HUES64 (cell line): ENCODE results near the gene ZNF414.
"Not testable (repeated sequence)": the region's sequence is repeated elsewhere in the genome, so short reads cannot be mapped to it uniquely, and the experiment has no call there.

ENCODE experiments used
- H3K27ac ChIP-seq: 2 replicates; pipeline ENCODE4 v1.7.0; 2013; ENCODE audit warnings: low read depth, low read length, inconsistent platforms
- H3K27me3 ChIP-seq: 2 replicates; pipeline ENCODE4 v1.6.1; 2013; ENCODE audit warnings: mild to moderate bottlenecking, low read length; ENCODE audit not compliant: insufficient read depth
- H3K36me3 ChIP-seq: 2 replicates; pipeline ENCODE4 v1.6.1; 2013; ENCODE audit warnings: mild to moderate bottlenecking, low read length; ENCODE audit not compliant: insufficient read depth
- H3K4me1 ChIP-seq: 2 replicates; pipeline ENCODE4 v1.6.1; 2013; ENCODE audit warnings: mild to moderate bottlenecking, low read length, moderate library complexity; ENCODE audit not compliant: insufficient read depth
- H3K4me3 ChIP-seq: 2 replicates; pipeline ENCODE4 v1.5.1; 2013; ENCODE audit warnings: mild to moderate bottlenecking, low read length, moderate library complexity
- H3K9ac ChIP-seq: 2 replicates; pipeline ENCODE4 v1.6.1; 2013; ENCODE audit warnings: mild to moderate bottlenecking, low read depth, low read length
- H3K9me3 ChIP-seq: 2 replicates; pipeline ENCODE4 v1.6.1; 2013; ENCODE audit warnings: low read depth, low read length; ENCODE audit not compliant: insufficient read depth
- WGBS: fragments of 150-250, 120-280 bp; methylation state at CpG from one replicate; pipeline ENCODE4 v1.1.7; 2013; ENCODE audit warnings: missing lambda C conversion rate; 5-methylcytosine and 5-hydroxymethylcytosine counted together

ZNF414 gene

GRCh38 chr19:8515317-8515716, 1.4 kb upstream of the ZNF414 start:
- peaks cover 4% of the 10 kb centered on the region; the same call in 1 of the 2 replicates for H3K36me3 ChIP-seq
- H3K4me1 ChIP-seq: no peaks in the 10 kb centered on the region
- no peak overlapping the region for H3K9ac ChIP-seq
- H3K27me3 ChIP-seq: no peaks in the 10 kb centered on the region
- no peak overlapping the region for H3K4me3 ChIP-seq
- WGBS: 93% methylated on average over 10 of the region's 11 CpGs
- H3K27ac ChIP-seq: no peak overlapping the region
- H3K9me3 ChIP-seq: no peaks in the 10 kb centered on the region

GRCh38 chr19:8514505-8515009, 590 bp upstream of the ZNF414 start:
- not testable (repeated sequence) for H3K27me3 ChIP-seq, H3K36me3 ChIP-seq, H3K4me1 ChIP-seq, H3K9me3 ChIP-seq
- Histone ChIP-seq H3K9ac (peak overlapping the region; percentile 95), H3K4me3 (peak overlapping the region; percentile 89), H3K27ac (peak overlapping the region; percentile 98; the same call in 1 of the 2 replicates)
- 90% methylated on average over 21 of the region's 21 CpGs for WGBS

DNA sequence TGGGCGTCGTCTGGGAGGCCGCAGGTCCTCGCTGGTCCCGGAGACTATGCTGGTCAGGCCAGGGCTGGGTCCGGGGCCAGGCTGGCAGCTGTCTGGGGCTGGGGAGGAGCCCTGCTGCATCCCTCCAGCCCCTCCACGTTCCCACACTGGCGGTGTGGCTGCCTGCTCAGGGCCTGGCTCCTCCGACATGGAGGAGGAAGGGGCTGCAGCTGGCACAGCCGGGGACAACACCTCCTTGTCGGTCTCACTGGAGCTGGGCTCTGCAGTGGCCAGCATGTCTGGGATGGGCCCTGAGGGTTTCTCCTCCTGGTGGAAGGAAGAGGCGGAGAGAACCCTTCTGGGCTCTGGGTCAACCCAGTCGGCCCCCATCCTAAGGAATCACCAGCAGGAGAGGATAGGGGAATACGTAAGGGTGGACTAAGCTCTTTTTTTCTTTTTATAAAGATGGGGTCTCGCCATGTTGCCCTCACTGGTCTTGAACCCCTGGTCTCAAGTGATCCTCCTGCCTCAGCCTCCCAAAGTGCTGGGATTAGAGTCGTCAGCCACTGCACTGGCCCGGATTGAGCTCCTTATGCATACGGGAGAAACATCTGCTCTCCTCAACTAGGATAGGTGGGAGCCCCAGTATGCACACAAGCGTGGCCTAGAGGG, 806 bp downstream of the ZNF414 start:
- Histone ChIP-seq H3K4me3 (peak overlapping the region; percentile 89), H3K27ac (peak overlapping the region; percentile 98), H3K9ac (peak overlapping the region; percentile 52), H3K9me3 (no peaks in the 10 kb centered on the region), H3K4me1 (no peaks in the 10 kb centered on the region), H3K27me3 (no peaks in the 10 kb centered on the region), H3K36me3 (peaks cover 4% of the 10 kb centered on the region; the same call in 1 of the 2 replicates)
- WGBS: 70% methylated on average over 19 of the region's 19 CpGs

GRCh38 chr19:8512115-8512967, 1.6 kb downstream of the ZNF414 start:
- Histone ChIP-seq H3K4me1 (no peaks in the 10 kb centered on the region), H3K9me3 (no peaks in the 10 kb centered on the region), H3K27ac (no peak overlapping the region; the same call in 1 of the 2 replicates), H3K36me3 (peaks cover 4% of the 10 kb centered on the region; the same call in 1 of the 2 replicates), H3K27me3 (no peaks in the 10 kb centered on the region), H3K9ac (no peak overlapping the region), H3K4me3 (no peak overlapping the region; the same call in 1 of the 2 replicates)
- WGBS: 88% methylated on average over 22 of the region's 22 CpGs

- H3K9ac ChIP-seq: no peak overlapping the region
- no peaks in the 10 kb centered on the region for H3K27me3 ChIP-seq
- no peak overlapping the region; the same call in 1 of the 2 replicates for H3K4me3 ChIP-seq
- WGBS: 96% methylated on average over 45 of the region's 45 CpGs
- H3K36me3 ChIP-seq: peaks cover 4% of the 10 kb centered on the region; the same call in 1 of the 2 replicates
- no peak overlapping the region for H3K27ac ChIP-seq
- H3K4me1 ChIP-seq: no peaks in the 10 kb centered on the region
- H3K9me3 ChIP-seq: no peaks in the 10 kb centered on the region
Observed at GRCh38 chr19:8511573-8512101, 2.3 kb downstream of the ZNF414 start.

- Histone ChIP-seq H3K4me3 (no peak overlapping the region), H3K27me3 (no peaks in the 10 kb centered on the region), H3K36me3 (peaks cover 4% of the 10 kb centered on the region; the same call in 1 of the 2 replicates), H3K9ac (no peak overlapping the region), H3K27ac (no peak overlapping the region), H3K9me3 (no peaks in the 10 kb centered on the region), H3K4me1 (no peaks in the 10 kb centered on the region)
- 96% methylated on average over 52 of the region's 52 CpGs for WGBS
Observed at GRCh38 chr19:8510589-8511115, 3.3 kb downstream of the ZNF414 start.

- H3K4me1 ChIP-seq: no peaks in the 10 kb centered on the region
- peak overlapping the region; percentile 61 for H3K4me3 ChIP-seq
- H3K27ac ChIP-seq: no peak overlapping the region
- no peaks in the 10 kb centered on the region for H3K9me3 ChIP-seq
- no peak overlapping the region for H3K9ac ChIP-seq
- WGBS: 36% methylated on average over 18 of the region's 18 CpGs
- peaks cover 4% of the 10 kb centered on the region; the same call in 1 of the 2 replicates for H3K36me3 ChIP-seq
- no peaks in the 10 kb centered on the region for H3K27me3 ChIP-seq
Observed at GRCh38 chr19:8506402-8506957, 7.5 kb downstream of the ZNF414 start.

DNA sequence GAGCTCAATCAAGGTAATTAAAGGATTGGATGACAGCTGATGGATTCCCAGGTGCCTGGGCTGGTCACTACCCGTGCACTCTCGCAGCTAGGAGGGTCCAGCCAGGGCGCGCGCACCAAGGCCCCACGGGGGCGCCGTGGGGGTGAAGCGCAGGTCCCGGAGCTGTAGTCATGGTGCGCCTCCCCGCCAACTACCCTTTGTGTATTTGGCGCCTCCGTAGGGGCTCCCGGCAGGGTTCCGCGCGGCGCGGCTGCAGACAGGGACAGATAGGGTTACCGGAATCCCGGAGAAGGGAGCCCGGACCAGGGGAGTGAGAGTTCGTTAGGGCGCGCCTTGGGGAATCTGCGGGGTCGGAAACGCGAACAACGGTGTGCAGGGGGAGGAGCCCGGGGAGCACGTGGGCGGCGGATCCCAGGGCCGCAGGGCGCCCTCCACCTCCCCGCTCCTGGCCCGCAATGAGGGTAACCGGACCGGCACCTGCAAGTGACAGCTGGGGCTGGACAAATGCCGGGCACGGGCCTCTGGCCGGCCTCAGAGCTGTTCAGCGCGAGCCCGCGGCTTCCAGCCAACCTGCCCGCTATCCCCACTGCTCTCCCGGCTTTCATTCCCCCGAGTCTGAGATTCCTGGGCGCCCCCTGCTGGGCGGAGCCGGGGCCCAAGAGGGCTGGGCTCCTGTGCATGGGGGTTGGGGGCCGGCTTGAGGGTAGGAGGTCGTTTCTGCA, 8.1 kb downstream of the ZNF414 start:
- peak overlapping the region; percentile 70 for H3K27ac ChIP-seq
- no peaks in the 10 kb centered on the region for H3K4me1 ChIP-seq
- H3K36me3 ChIP-seq: no peaks in the 10 kb centered on the region
- H3K9ac ChIP-seq: peak overlapping the region; percentile 82
- no peaks in the 10 kb centered on the region for H3K9me3 ChIP-seq
- peak overlapping the region; percentile 61 for H3K4me3 ChIP-seq
- no peaks in the 10 kb centered on the region for H3K27me3 ChIP-seq
- WGBS: 1% methylated on average over 56 of the region's 56 CpGs

GRCh38 chr19:8504919-8505318, 9.0 kb downstream of the ZNF414 start:
- no peaks in the 10 kb centered on the region for H3K4me1 ChIP-seq
- no peak overlapping the region for H3K9ac ChIP-seq
- H3K27ac ChIP-seq: no peak overlapping the region
- H3K27me3 ChIP-seq: no peaks in the 10 kb centered on the region
- H3K36me3 ChIP-seq: no peaks in the 10 kb centered on the region
- H3K9me3 ChIP-seq: no peaks in the 10 kb centered on the region
- WGBS: 83% methylated on average over 6 of the region's 6 CpGs
- H3K4me3 ChIP-seq: no peak overlapping the region

DNA sequence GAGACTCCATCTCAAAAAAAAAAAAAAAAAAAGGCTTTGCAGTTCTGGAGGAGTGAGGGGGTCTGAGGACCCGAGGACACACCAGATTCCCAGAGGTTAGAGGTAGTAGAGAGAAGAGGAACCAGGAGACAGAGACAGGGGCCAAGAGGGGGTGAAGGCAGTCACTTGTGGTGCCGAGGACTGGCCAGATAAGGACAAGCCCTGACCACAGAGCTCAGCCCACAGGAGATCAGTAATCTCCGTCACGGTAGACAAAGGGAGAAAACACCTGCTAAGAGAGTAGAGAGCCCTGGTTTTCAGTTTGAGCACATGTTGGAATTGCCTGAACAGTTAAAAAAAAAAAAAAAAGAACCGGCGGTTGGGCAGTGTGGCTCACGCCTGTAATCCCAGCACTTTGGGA, 9.8 kb downstream of the ZNF414 start:
- no peaks in the 10 kb centered on the region for H3K4me1 ChIP-seq
- H3K27ac ChIP-seq: no peak overlapping the region
- 86% methylated on average over 7 of the region's 7 CpGs for WGBS

More for the DNA sequence above, 9.8 kb downstream of the ZNF414 start:
- Histone ChIP-seq H3K27me3 (no peaks in the 10 kb centered on the region), H3K9me3 (no peaks in the 10 kb centered on the region), H3K9ac (no peak overlapping the region), H3K36me3 (no peaks in the 10 kb centered on the region), H3K4me3 (no peak overlapping the region)
